Stimulated activated CD4-positive, alpha-beta T cell treated with anti-CD3 and anti-CD28 coated beads, Interleukin-15, amount 100 ng/mL, for 1 hour (primary cell): Measurements from ENCODE around the gene ATAD3C.
"Not testable (repeated sequence)": the region's sequence is repeated elsewhere in the genome, so short reads cannot be mapped to it uniquely, and the experiment has no call there.

Experiments
- DNase-seq, 2 donors: peaks; one replicate each; pipeline ENCODE4 v3.0.0-alpha.2; 2020; ENCODE audit warnings: low read depth in 1 of 2, low spot score in 1 of 2

ATAD3C gene

GRCh38 chr1:1470626-1471388, 21.3 kb downstream of the ATAD3C start:
- no peak for DNase-seq

GRCh38 chr1:1471389-1472052, 22.0 kb downstream of the ATAD3C start, which contains the start of gene ATAD3B:
ATAD3B (plus strand) TSS chr1:1471765; CDS start chr1:1471885, 120 bp downstream.
- peak; percentile 78 to 90 for DNase-seq

GRCh38 chr1:1472053-1472876, 22.8 kb downstream of the ATAD3C start:
- not testable (repeated sequence) for DNase-seq

GRCh38 chr1:1476011-1476410, 26.5 kb downstream of the ATAD3C start:
- DNase-seq = not testable (repeated sequence)

- DNase-seq = no peak
Measured at GRCh38 chr1:1477206-1477605, 27.7 kb downstream of the ATAD3C start.

GRCh38 chr1:1479547-1480487, 30.3 kb downstream of the ATAD3C start:
- no peak for DNase-seq

GRCh38 chr1:1480488-1480867, 31.0 kb downstream of the ATAD3C start:
- DNase-seq = not testable (repeated sequence)

GRCh38 chr1:1481811-1482210, 32.3 kb downstream of the ATAD3C start:
- not testable (repeated sequence) for DNase-seq

GRCh38 chr1:1482856-1483255, 33.4 kb downstream of the ATAD3C start:
- no peak for DNase-seq

- no peak for DNase-seq
Measured at GRCh38 chr1:1483714-1484113, 34.2 kb downstream of the ATAD3C start.

- DNase-seq = not testable (repeated sequence)
Measured at GRCh38 chr1:1484976-1485750, 35.7 kb downstream of the ATAD3C start.

GRCh38 chr1:1485755-1486317, 36.3 kb downstream of the ATAD3C start:
- not testable (repeated sequence) for DNase-seq

GRCh38 chr1:1487701-1488100, 38.2 kb downstream of the ATAD3C start:
- no peak for DNase-seq

GRCh38 chr1:1489231-1489630, 39.7 kb downstream of the ATAD3C start:
- no peak for DNase-seq

GRCh38 chr1:1489861-1490260, 40.4 kb downstream of the ATAD3C start:
- no peak for DNase-seq

- DNase-seq = no peak
Measured at GRCh38 chr1:1490633-1491230, 41.2 kb downstream of the ATAD3C start.

- no peak for DNase-seq
Measured at GRCh38 chr1:1491601-1492000, 42.1 kb downstream of the ATAD3C start.

- not testable (repeated sequence) for DNase-seq
Measured at GRCh38 chr1:1494311-1494710, 44.8 kb downstream of the ATAD3C start.

GRCh38 chr1:1495461-1495975, 46.0 kb downstream of the ATAD3C start:
- DNase-seq = not testable (repeated sequence)
